HepG2 (cell line): Measurements from ENCODE around the gene OSBPL10. TPM values are rescaled to one million over a fixed set of nuclear protein-coding genes. Genes with fewer than 3 reads are reported as not detected.
A peak's percentile ranks its signal among the peaks of the same experiment; 100 is the strongest.

Experiments used
- CBX1 ChIP-seq: IDR thresholded peaks from one replicate; pipeline ENCODE4 v1.6.1; 2016; ENCODE audit warnings: antibody characterized with exemption, low read depth
- CREB1 ChIP-seq, 2 experiments: fragments of 450-650 bp in 1 of 2; IDR thresholded peaks; 2 replicates each; pipeline ENCODE4 v1.6.1; 2016 to 2017; ENCODE audit warnings: control low read depth in 1 of 2, mild to moderate bottlenecking in 1 of 2, missing compliant biosample characterization in 1 of 2, missing genetic modification characterization in 1 of 2
- FOSL2 ChIP-seq: sonication (generic); formaldehyde crosslinking; IDR thresholded peaks from 2 replicates; pipeline ENCODE4 v1.4.0; 2020; ENCODE audit warnings: missing genetic modification reagents
- GTF2F1 ChIP-seq: fragments of 150-350 bp; IDR thresholded peaks from 2 replicates; pipeline ENCODE4 v1.6.1; 2014; ENCODE audit warnings: low read length
- HES4 ChIP-seq: sonication (generic); formaldehyde crosslinking; IDR thresholded peaks from 2 replicates; pipeline ENCODE4 v1.9.0; 2021; ENCODE audit warnings: mild to moderate bottlenecking, missing genetic modification reagents, borderline replicate concordance
- IRF9 ChIP-seq: sonication (generic); formaldehyde crosslinking; IDR thresholded peaks from 2 replicates; pipeline ENCODE4 v1.8.0; 2022; ENCODE audit warnings: missing genetic modification reagents, mild to moderate bottlenecking, borderline replicate concordance
- KDM5B ChIP-seq: sonication (generic); formaldehyde crosslinking; IDR thresholded peaks from 2 replicates; pipeline ENCODE4 v1.4.0; 2020; ENCODE audit warnings: missing genetic modification reagents, mild to moderate bottlenecking, borderline replicate concordance
- KLF12 ChIP-seq: sonication (generic); formaldehyde crosslinking; IDR thresholded peaks from 2 replicates; pipeline ENCODE4 v1.4.0; 2020; ENCODE audit warnings: missing genetic modification reagents, borderline replicate concordance
- PAF1 ChIP-seq: IDR thresholded peaks from 2 replicates; pipeline ENCODE4 v1.6.1; 2016; ENCODE audit warnings: missing genetic modification reagents, missing compliant biosample characterization
- PAWR ChIP-seq: sonication (generic); formaldehyde crosslinking; IDR thresholded peaks from 2 replicates; pipeline ENCODE4 v1.4.0; 2020; ENCODE audit warnings: missing genetic modification reagents, mild to moderate bottlenecking, borderline replicate concordance
- POGK ChIP-seq: sonication (generic); formaldehyde crosslinking; conservative IDR thresholded peaks from 2 replicates; pipeline ENCODE4 v1.8.0; 2022; ENCODE audit warnings: mild to moderate bottlenecking, moderate library complexity, missing genetic modification reagents
- POGZ ChIP-seq: sonication (generic); formaldehyde crosslinking; IDR thresholded peaks from 2 replicates; pipeline ENCODE4 v1.4.0; 2020; ENCODE audit warnings: mild to moderate bottlenecking, missing genetic modification reagents
- RFX1 ChIP-seq: fragments of 450-650 bp; IDR thresholded peaks from 2 replicates; pipeline ENCODE4 v1.6.1; 2017
- SKI ChIP-seq: fragments of 450-650 bp; IDR thresholded peaks from one replicate; pipeline ENCODE4 v1.6.1; 2018; ENCODE audit warnings: mild to moderate bottlenecking; ENCODE audit not compliant: partially characterized antibody
- SMAD9 ChIP-seq: sonication (generic); formaldehyde crosslinking; IDR thresholded peaks from 2 replicates; pipeline ENCODE4 v1.5.1; 2020; ENCODE audit warnings: mild to moderate bottlenecking, missing genetic modification reagents
- SP4 ChIP-seq: sonication (generic); formaldehyde crosslinking; IDR thresholded peaks from 2 replicates; pipeline ENCODE4 v1.8.1; 2023; ENCODE audit warnings: mild to moderate bottlenecking, missing genetic modification reagents
- TOE1 ChIP-seq: sonication (generic); formaldehyde crosslinking; IDR thresholded peaks from 2 replicates; pipeline ENCODE4 v1.4.0; 2020; ENCODE audit warnings: mild to moderate bottlenecking, missing genetic modification reagents
- ZBTB39 ChIP-seq: sonication (generic); formaldehyde crosslinking; IDR thresholded peaks from 2 replicates; pipeline ENCODE4 v1.5.0; 2020; ENCODE audit warnings: missing genetic modification reagents
- ZFP36L1 ChIP-seq: sonication (generic); formaldehyde crosslinking; IDR thresholded peaks from 2 replicates; pipeline ENCODE4 v1.8.0; 2022; ENCODE audit warnings: mild to moderate bottlenecking, missing genetic modification reagents, moderate library complexity
- ZFY ChIP-seq: sonication (generic); formaldehyde crosslinking; IDR thresholded peaks from 2 replicates; pipeline ENCODE4 v1.4.0; 2020; ENCODE audit warnings: missing genetic modification reagents
- ZNF24 ChIP-seq: fragments of 450-650 bp; IDR thresholded peaks from 2 replicates; pipeline ENCODE4 v1.6.1; 2017; ENCODE audit warnings: antibody characterized with exemption, mild to moderate bottlenecking
- ZNF337 ChIP-seq: sonication (generic); formaldehyde crosslinking; IDR thresholded peaks from 2 replicates; pipeline ENCODE4 v1.5.1; 2020; ENCODE audit warnings: missing genetic modification reagents, low read depth, mild to moderate bottlenecking, borderline replicate concordance
- ZNF383 ChIP-seq: sonication (generic); formaldehyde crosslinking; IDR thresholded peaks from 2 replicates; pipeline ENCODE4 v1.4.0; 2020; ENCODE audit warnings: missing genetic modification reagents, mild to moderate bottlenecking, borderline replicate concordance
- ZNF652 ChIP-seq: IDR thresholded peaks from 2 replicates; pipeline ENCODE4 v1.6.1; 2016; ENCODE audit warnings: low read depth, borderline replicate concordance
- ZNF674 ChIP-seq: sonication (generic); formaldehyde crosslinking; IDR thresholded peaks from 2 replicates; pipeline ENCODE4 v1.5.0; 2020; ENCODE audit warnings: low read depth, mild to moderate bottlenecking, missing genetic modification reagents
- ZNF790 ChIP-seq: sonication (generic); formaldehyde crosslinking; IDR thresholded peaks from 2 replicates; pipeline ENCODE4 v1.8.0; 2022; ENCODE audit warnings: missing genetic modification reagents, mild to moderate bottlenecking, borderline replicate concordance
- ZNF816 ChIP-seq: sonication (generic); formaldehyde crosslinking; IDR thresholded peaks from 2 replicates; pipeline ENCODE4 v1.8.0; 2022; ENCODE audit warnings: missing genetic modification reagents, mild to moderate bottlenecking, borderline replicate concordance
- polyA plus RNA-seq, 8 experiments: library from polyadenylated mRNA; depleted of rRNA in 3 of 8; stranded (reverse) in 7 of 8; unstranded in 1 of 8; fragments of >200 nt; fragmentation: Illumina TruSeq in 4 of 8; extraction: Trizol in 4 of 8; gene quantifications; 2 replicates each; pipeline versions ENCODE4 v1.2.1 to v1.2.3, GENCODE V29; 2011 to 2016; ENCODE audit warnings: low read depth in 4 of 8, missing spikeins in 1 of 8, mixed read lengths in 1 of 8; ENCODE audit not compliant: insufficient read depth in 1 of 8
- total RNA-seq, 5 experiments: library from RNA; depleted of rRNA; stranded (reverse); fragments of >200 nt; fragmentation: Illumina TruSeq; extraction: Trizol; gene quantifications; 2 replicates each; pipeline ENCODE4 v1.2.3, GENCODE V29; 2016; ENCODE audit warnings: low read depth in 1 of 5

OSBPL10 gene
- total and polyA plus RNA-seq, 2 of the 13 experiments (the other 11 are each of a cell fraction or from before 2014, with no cell fraction given), result 10.3 to 28.6 TPM

GRCh38 chr3:31960793-31961431 is 20.1 kb downstream of the OSBPL10 start (continued):
- no peak for TF ChIP-seq ZNF383 (CRISPR knock-in tag)
- no peak for TF ChIP-seq SP4 (CRISPR knock-in tag)
- TF ChIP-seq ZFP36L1 (CRISPR knock-in tag), result no peak
- TF ChIP-seq ZFY (CRISPR knock-in tag), result no peak
- TF ChIP-seq PAWR (CRISPR knock-in tag), result no peak
- TF ChIP-seq ZNF816 (CRISPR knock-in tag), result no peak
- TF ChIP-seq HES4 (CRISPR knock-in tag), result no peak
- no peak for TF ChIP-seq KDM5B (CRISPR knock-in tag)
- peak; percentile 82 for TF ChIP-seq FOSL2 (CRISPR knock-in tag)
- no peak for TF ChIP-seq CREB1 (IDR thresholded peaks at IDR 0.05)
- no peak for TF ChIP-seq CREB1 (CRISPR knock-in tag; IDR thresholded peaks at IDR 0.05)
- TF ChIP-seq TOE1 (CRISPR knock-in tag), result no peak
- TF ChIP-seq ZBTB39 (CRISPR knock-in tag), result no peak
- no peak for TF ChIP-seq ZNF674 (CRISPR knock-in tag)
- no peak for TF ChIP-seq RFX1
- no peak for TF ChIP-seq CBX1
- TF ChIP-seq ZNF24, result no peak
- peak; percentile 89; the same call in 1 of the 2 replicates for TF ChIP-seq ZNF652 (CRISPR knock-in tag)
- TF ChIP-seq ZNF790 (CRISPR knock-in tag), result no peak
- no peak for TF ChIP-seq POGK (CRISPR knock-in tag)
- no peak for TF ChIP-seq SKI
- no peak for TF ChIP-seq SMAD9 (CRISPR knock-in tag)
- TF ChIP-seq POGZ (CRISPR knock-in tag), result peak; percentile 30; the same call in 1 of the 2 replicates
- TF ChIP-seq ZNF337 (CRISPR knock-in tag), result no peak
- no peak for TF ChIP-seq KLF12 (CRISPR knock-in tag)
- TF ChIP-seq PAF1 (CRISPR knock-in tag), result no peak
- TF ChIP-seq IRF9, result no peak
- TF ChIP-seq GTF2F1, result no peak
